Left ventricle myocardium inferior (tissue), 1 donor: ENCODE measurements around the gene BRI3. TPM values are rescaled to one million over a fixed set of nuclear protein-coding genes. Genes with fewer than 3 reads are reported as not detected.

Source experiments
- DNase-seq: peaks from one replicate; pipeline ENCODE4 v3.0.0-alpha.2; 2020
- H3K27ac ChIP-seq: fragments of 200-600 bp; replicated peaks from 2 replicates; pipeline ENCODE4 v1.8.0; 2021
- H3K27me3 ChIP-seq: fragments of 200-600 bp; 2 replicates; pipeline ENCODE4 v1.8.0; 2021; ENCODE audit warnings: low read depth
- H3K36me3 ChIP-seq: fragments of 200-600 bp; 2 replicates; pipeline ENCODE4 v1.8.0; 2021
- H3K4me1 ChIP-seq: fragments of 200-600 bp; 2 replicates; pipeline ENCODE4 v1.8.0; 2021
- H3K4me3 ChIP-seq: fragments of 200-600 bp; 2 replicates; pipeline ENCODE4 v1.8.0; 2021; ENCODE audit warnings: mild to moderate bottlenecking, moderate library complexity
- H3K9me3 ChIP-seq: fragments of 200-600 bp; replicated peaks from 2 replicates; pipeline ENCODE4 v1.8.0; 2021
- intact Hi-C: fragments of 100-400 bp; cut with micrococcal nuclease; formaldehyde crosslinking; loops from one replicate; pipeline ENCODE4 v1.11.0; 2022
- total RNA-seq: library from RNA; stranded (reverse); fragmentation: NEBNext Ultra II Directional; extraction: Animal tissue kit (Norgen Biotek cat#: 25700); gene quantifications from one replicate; pipeline ENCODE4 v1.2.1, GENCODE V29; 2021
- TF ChIP-seq, protein P1 (sequence below): fragments of 200-600 bp; IDR thresholded peaks from 2 replicates; pipeline ENCODE4 v1.8.0; 2021; ENCODE audit warnings: antibody characterized with exemption, mild to moderate bottlenecking, borderline replicate concordance
- donor health status: DM: no; HTN: yes; CAD: no; lungs with severe emphysema.

Gene BRI3
- total RNA-seq, 1 donor from 2014 or later = 201 TPM

DNA sequence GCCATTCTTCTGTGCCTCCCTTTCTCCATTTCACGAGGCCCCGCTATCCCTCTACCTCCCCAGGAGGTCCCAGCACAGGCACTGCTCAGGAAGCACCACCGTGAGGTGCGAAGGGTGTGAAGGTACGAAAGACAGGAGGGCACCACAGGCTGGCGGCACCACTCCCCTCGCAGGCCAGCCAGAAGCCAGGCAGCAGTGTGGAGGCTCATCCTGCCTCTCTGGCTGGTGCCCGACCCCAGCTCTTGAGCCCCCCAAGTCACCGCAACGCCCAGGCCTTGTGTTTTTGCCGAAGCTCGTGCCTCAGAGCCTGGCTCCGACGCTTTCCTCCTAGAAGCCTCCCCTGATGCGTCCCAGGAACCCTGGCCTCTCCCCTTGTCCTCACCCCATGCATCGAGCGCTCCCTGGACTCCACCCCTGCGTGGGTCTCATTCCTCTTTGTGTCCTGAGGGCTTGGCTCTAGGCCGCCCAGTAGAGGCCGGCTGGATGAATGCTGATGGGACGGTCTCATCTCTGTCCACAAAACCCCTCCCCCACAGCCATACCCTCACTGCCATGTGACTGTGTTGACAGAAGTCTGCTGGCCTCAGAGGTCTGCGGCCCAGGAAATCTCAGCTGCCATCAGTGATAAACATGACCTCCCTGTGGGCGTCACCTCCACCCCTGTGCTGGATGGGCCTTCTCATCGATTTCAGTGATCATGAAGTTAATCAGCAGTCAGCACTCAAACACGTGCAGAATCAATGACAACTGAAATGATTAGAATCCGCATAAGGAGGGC is 19.3 kb downstream of the BRI3 start:
- H3K4me1 ChIP-seq = peaks cover 3% of the 10 kb centered on the region
- no peak overlapping the region for H3K4me3 ChIP-seq
- no peaks in the 10 kb centered on the region for H3K9me3 ChIP-seq
- H3K27me3 ChIP-seq = no peaks in the 10 kb centered on the region
- no peak for DNase-seq
- no peak overlapping the region for H3K27ac ChIP-seq
- TF ChIP-seq, protein P1, sequence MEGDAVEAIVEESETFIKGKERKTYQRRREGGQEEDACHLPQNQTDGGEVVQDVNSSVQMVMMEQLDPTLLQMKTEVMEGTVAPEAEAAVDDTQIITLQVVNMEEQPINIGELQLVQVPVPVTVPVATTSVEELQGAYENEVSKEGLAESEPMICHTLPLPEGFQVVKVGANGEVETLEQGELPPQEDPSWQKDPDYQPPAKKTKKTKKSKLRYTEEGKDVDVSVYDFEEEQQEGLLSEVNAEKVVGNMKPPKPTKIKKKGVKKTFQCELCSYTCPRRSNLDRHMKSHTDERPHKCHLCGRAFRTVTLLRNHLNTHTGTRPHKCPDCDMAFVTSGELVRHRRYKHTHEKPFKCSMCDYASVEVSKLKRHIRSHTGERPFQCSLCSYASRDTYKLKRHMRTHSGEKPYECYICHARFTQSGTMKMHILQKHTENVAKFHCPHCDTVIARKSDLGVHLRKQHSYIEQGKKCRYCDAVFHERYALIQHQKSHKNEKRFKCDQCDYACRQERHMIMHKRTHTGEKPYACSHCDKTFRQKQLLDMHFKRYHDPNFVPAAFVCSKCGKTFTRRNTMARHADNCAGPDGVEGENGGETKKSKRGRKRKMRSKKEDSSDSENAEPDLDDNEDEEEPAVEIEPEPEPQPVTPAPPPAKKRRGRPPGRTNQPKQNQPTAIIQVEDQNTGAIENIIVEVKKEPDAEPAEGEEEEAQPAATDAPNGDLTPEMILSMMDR = no peak
- peaks cover 9% of the 10 kb centered on the region for H3K36me3 ChIP-seq
- intact Hi-C loops = no loop called here

DNA sequence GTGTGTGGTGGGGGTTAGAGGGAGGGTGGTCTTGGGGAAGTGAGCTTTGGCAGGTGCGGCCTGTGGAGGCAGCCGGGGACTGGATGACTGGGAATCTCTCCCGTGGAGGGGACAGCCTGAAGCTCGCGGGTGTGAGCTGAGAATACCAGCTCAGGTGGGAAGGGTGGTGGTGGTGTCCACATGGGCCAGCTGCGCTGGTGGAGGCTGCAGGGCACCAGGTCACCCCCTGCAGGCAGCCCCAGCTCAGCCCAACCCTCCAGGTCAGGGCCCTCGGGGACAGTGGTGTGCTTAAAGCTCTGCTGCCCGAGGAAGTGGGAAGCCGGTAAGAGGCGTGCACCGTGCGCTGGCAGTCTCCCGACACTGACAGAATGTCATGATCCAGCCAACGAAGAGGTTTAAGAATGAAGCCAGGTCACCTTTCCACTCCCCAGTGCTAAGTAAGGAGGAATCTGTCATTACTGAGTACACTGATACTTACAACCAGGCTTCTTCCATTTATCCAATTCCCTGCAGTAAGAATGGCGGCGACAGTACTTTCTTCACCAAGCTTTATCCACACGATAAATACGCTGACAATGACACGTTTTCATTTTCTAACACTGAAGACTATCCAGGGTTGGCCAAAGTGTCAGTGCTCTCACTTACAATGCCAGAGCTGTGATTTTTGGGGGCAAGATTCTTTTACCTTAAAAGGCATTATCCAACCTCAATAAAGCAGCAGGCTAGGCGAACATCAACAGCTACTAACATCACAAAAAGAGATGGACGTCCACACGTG is 20.4 kb downstream of the BRI3 start:
- intact Hi-C loops = no loop called here
- H3K9me3 ChIP-seq = no peaks in the 10 kb centered on the region
- H3K4me1 ChIP-seq = peaks cover 4% of the 10 kb centered on the region
- H3K36me3 ChIP-seq = peaks cover 5% of the 10 kb centered on the region
- H3K27ac ChIP-seq = no peak overlapping the region
- no peak for DNase-seq
- no peaks in the 10 kb centered on the region for H3K27me3 ChIP-seq
- TF ChIP-seq, protein P1 = no peak
- no peak overlapping the region for H3K4me3 ChIP-seq

DNA sequence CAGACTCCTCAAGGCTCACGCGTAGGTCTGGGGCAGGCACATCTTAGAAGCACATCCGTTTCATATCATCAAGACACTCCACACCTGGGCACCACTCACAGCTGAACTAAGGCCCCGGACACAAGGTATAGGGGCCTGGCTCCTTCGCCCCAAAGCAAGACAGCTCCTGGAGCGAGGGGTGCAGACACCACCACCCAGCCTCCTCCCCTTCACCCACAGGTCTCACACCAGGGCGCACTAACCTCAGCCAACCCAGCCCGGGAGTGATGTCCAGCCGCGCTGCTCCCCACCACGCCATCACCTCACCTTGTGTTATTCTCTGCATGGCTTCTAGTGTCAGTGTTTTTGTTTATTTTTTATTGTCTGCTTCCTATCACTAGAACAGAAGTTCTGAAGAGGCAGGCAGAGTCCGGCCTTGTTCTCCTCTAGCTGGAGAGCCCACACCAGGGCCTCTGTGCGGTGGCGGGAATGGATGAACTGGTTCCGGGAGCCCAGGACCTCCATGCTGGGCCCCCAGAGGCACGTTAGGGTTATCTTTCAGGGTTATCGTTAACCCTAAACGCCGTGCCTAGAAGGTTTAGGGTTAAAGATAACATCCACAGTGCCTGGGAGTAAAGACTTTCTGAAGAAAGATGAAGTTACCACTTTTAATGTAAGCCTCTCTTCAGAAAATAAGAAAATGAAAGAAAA is 21.8 kb downstream of the BRI3 start:
- intact Hi-C loops = no loop called here
- Histone ChIP-seq H3K4me3 (no peak overlapping the region), H3K27me3 (no peaks in the 10 kb centered on the region), H3K36me3 (peaks cover 18% of the 10 kb centered on the region), H3K9me3 (no peaks in the 10 kb centered on the region), H3K27ac (no peak overlapping the region), H3K4me1 (peaks cover 4% of the 10 kb centered on the region)
- TF ChIP-seq, protein P1 = no peak
- no peak for DNase-seq

DNA sequence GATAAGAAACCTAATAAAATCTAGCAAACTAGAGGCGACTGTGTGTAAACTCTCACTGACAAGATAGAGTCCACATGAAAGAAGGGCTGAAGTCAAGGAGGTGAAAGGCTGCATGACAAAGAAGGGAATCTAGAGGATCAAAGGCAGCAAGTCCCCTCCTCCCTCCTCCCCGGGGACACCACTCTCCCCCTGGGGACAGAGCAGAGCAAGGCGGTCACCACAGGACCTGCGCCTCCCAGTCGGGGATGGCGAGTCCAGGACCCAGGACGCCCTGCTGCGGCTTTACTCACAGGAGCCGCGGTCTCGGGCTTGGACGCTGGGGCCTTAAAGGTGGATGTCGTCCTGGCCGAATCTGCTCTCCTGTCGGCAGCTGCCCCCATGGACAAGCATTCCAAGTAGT is 22.4 kb downstream of the BRI3 start:
- H3K4me1 ChIP-seq = peaks cover 4% of the 10 kb centered on the region
- DNase-seq = no peak
- intact Hi-C loops = no loop called here
- peaks cover 24% of the 10 kb centered on the region for H3K36me3 ChIP-seq
- H3K9me3 ChIP-seq = no peaks in the 10 kb centered on the region
- no peak overlapping the region for H3K4me3 ChIP-seq
- H3K27me3 ChIP-seq = no peaks in the 10 kb centered on the region
- no peak overlapping the region for H3K27ac ChIP-seq
- TF ChIP-seq, protein P1 = no peak

DNA sequence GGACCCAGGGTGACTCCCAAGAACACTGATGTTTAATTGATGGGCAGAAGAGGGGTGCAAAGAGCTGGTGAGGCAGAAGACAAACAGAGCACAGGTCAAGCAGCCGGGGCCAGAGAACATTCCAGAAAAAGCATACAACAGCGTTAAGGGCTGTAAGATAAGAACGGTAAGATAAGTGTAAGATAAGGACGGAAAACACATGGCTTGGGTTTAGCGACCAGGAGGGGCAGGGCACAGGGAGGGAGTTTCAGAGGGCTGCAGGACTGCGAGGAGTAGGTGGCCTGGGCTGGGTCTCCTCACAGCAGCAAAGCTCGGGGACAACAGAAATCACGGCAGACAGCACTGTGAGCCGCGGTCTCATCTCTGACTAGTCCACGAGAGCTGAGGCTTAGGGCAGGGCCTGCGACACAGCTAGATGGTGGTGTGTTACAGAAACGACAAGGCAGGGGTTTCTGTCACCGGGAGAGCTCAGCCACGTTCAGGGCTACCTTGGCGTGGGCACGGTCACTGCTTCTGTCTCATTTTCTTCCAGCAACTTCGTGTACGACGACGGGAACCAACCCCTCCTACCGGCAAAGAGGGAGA is 24.6 kb downstream of the BRI3 start:
- no peak for DNase-seq
- H3K27ac ChIP-seq = no peak overlapping the region
- H3K4me3 ChIP-seq = no peak overlapping the region
- peaks cover 4% of the 10 kb centered on the region for H3K4me1 ChIP-seq
- H3K9me3 ChIP-seq = no peaks in the 10 kb centered on the region
- H3K27me3 ChIP-seq = no peaks in the 10 kb centered on the region
- intact Hi-C loops = no loop called here
- H3K36me3 ChIP-seq = peaks cover 38% of the 10 kb centered on the region
- TF ChIP-seq, protein P1 = no peak
